Measurements from ENCODE around the gene ELOVL2.

- no peak for TF ChIP-seq CTCF (IDR thresholded peaks at IDR 0.05)
- TF ChIP-seq POLR2A (IDR thresholded peaks at IDR 0.05) = no peak
Observed at GRCh38 chr6:11064836-11065235, 20.7 kb upstream of the ELOVL2 start.

Measured in body of pancreas (tissue), 4 donors.